Testis (tissue), 3 donors: ENCODE results near the gene SYPL1. TPM values are rescaled to one million over a fixed set of nuclear protein-coding genes. Genes with fewer than 3 reads are reported as not detected.

Source experiments
- DNase-seq: peaks from one replicate; pipeline ENCODE4 v3.0.0-alpha.2; 2019
- H3K27ac ChIP-seq, 2 donors: fragments of 200-600 bp; sonication (generic); one replicate each; pipeline ENCODE4 v1.5.1; 2019
- H3K27me3 ChIP-seq: fragments of 200-600 bp; sonication (generic); one replicate; pipeline ENCODE4 v1.5.1; 2019
- H3K36me3 ChIP-seq: fragments of 200-600 bp; sonication (generic); one replicate; pipeline ENCODE4 v1.5.1; 2017; ENCODE audit warnings: low read depth; ENCODE audit errors: missing control alignments
- H3K4me1 ChIP-seq: fragments of 200-600 bp; sonication (generic); one replicate; pipeline ENCODE4 v1.5.1; 2019
- H3K4me3 ChIP-seq, 2 donors: fragments of 200-600 bp; sonication (generic); one replicate each; pipeline ENCODE4 v1.5.1; 2017 to 2019
- H3K9me3 ChIP-seq: fragments of 200-600 bp; sonication (generic); one replicate; pipeline ENCODE4 v1.5.1; 2017
- POLR2A ChIP-seq: fragments of 450-650 bp; IDR thresholded peaks from one replicate; pipeline ENCODE4 v1.6.1; 2017; ENCODE audit warnings: antibody characterized with exemption, mild to moderate bottlenecking, moderate library complexity
- WGBS, 2 donors: methylation state at CpG; one replicate each; pipeline ENCODE4 v1.1.5; 2018; 5-methylcytosine and 5-hydroxymethylcytosine counted together
- intact Hi-C: fragments of 100-400 bp; cut with DNase I; formaldehyde crosslinking; loops from one replicate; pipeline ENCODE4 v1.15.1; 2023; ENCODE audit warnings: low total_unique reads
- polyA plus RNA-seq: library from polyadenylated mRNA; stranded (reverse); fragments of 350-450 nt; fragmentation: Illumina TruSeq; extraction: RNeasy Lipid Tissue Mini Kit (QIAGEN cat#74804); gene quantifications from one replicate; pipeline ENCODE4 v1.2.3, GENCODE V29; 2014; ENCODE audit warnings: low read depth, low replicate concordance; ENCODE audit not compliant: insufficient read depth
- total RNA-seq, 2 donors: library from RNA; depleted of rRNA; stranded (reverse); fragments of >200 nt; gene quantifications; one replicate each; pipeline ENCODE4 v1.2.3, GENCODE V29; 2016
- TF ChIP-seq, protein P1 (sequence below), 3 experiments: fragments of 450-650 bp in 2 of 3; fragments of 200-600 bp in 1 of 3; sonication (generic) in 1 of 3; IDR thresholded peaks; one replicate each; pipeline ENCODE4 v1.5.1; 2016 to 2019; ENCODE audit warnings: antibody characterized with exemption in 3 of 3, mild to moderate bottlenecking in 2 of 3, moderate library complexity in 1 of 3

SYPL1 gene
- total and polyA plus RNA-seq, 3 donors from 2014 or later = 100.0 to 209 (median 116) TPM

GRCh38 chr7:106075937-106076336 lies 36.2 kb downstream of the SYPL1 start:
- Histone ChIP-seq H3K27ac (no peak overlapping the region), H3K36me3 (no peaks in the 10 kb centered on the region), H3K4me3 (no peak overlapping the region), H3K4me1 (peaks cover 5% of the 10 kb centered on the region), H3K9me3 (no peaks in the 10 kb centered on the region), H3K27me3 (no peaks in the 10 kb centered on the region)
- 57 to 81% methylated on average over 2 of the region's 2 CpGs for WGBS, 2 donors
- intact Hi-C loops = no loop called here
- DNase-seq = no peak
- no peak for TF ChIP-seq POLR2A
- TF ChIP-seq, protein P1, sequence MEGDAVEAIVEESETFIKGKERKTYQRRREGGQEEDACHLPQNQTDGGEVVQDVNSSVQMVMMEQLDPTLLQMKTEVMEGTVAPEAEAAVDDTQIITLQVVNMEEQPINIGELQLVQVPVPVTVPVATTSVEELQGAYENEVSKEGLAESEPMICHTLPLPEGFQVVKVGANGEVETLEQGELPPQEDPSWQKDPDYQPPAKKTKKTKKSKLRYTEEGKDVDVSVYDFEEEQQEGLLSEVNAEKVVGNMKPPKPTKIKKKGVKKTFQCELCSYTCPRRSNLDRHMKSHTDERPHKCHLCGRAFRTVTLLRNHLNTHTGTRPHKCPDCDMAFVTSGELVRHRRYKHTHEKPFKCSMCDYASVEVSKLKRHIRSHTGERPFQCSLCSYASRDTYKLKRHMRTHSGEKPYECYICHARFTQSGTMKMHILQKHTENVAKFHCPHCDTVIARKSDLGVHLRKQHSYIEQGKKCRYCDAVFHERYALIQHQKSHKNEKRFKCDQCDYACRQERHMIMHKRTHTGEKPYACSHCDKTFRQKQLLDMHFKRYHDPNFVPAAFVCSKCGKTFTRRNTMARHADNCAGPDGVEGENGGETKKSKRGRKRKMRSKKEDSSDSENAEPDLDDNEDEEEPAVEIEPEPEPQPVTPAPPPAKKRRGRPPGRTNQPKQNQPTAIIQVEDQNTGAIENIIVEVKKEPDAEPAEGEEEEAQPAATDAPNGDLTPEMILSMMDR (IDR thresholded peaks at IDR 0.05) = no peak

DNA sequence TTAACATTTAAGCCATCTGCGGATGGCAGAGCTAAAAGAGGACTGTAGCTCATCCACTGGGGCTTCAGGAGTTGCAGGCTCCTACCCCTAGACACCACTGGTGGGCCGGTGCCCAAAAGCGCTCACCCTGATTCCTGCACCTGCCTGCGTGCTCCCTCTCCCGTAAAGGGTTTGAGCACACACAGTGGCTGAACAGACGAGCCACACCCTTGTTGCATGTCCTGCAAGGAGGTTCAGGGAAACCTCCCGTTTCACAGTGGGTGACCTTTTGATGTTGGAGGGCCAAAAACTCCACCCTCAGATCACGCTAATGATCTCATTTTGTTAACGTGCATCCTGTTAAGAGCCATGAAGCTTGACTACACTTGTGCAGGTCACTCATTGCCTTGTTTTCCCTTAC lies 37.9 kb downstream of the SYPL1 start:
- 82 to 86% methylated on average over 9 of the region's 9 CpGs for WGBS, 2 donors
- H3K27me3 ChIP-seq = no peaks in the 10 kb centered on the region
- H3K36me3 ChIP-seq = no peaks in the 10 kb centered on the region
- TF ChIP-seq, protein P1 (IDR thresholded peaks at IDR 0.05) = no peak
- no peak for TF ChIP-seq POLR2A
- H3K4me1 ChIP-seq = peaks cover 5% of the 10 kb centered on the region
- no peaks in the 10 kb centered on the region for H3K9me3 ChIP-seq
- no peak overlapping the region for H3K27ac ChIP-seq
- intact Hi-C loops = no loop called here
- H3K4me3 ChIP-seq = no peak overlapping the region
- no peak for DNase-seq

- intact Hi-C loops = no loop called here
- H3K4me3 ChIP-seq = no peak overlapping the region
These were observed 38.4 kb downstream of the SYPL1 start for GRCh38 chr7:106073701-106074100.

DNA sequence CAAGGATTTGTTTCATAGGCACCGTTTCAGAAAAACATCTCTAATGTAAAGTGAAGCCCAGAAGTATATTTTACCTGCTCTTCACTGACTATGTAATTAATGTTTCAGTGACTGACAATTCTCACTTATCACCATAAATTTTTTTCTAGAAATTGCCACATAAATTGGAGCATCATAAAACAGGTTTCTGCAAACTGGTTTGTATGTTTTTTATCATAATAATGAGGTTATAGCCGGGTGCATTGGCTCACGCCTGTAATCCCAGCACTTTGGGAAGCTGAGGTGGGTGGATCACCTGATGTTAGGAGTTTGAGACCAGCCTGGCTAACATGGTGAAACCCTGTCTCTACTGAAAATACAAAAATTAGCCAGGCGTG lies 39.4 kb downstream of the SYPL1 start:
- Histone ChIP-seq H3K27me3 (no peaks in the 10 kb centered on the region), H3K27ac (no peak overlapping the region), H3K9me3 (no peaks in the 10 kb centered on the region), H3K4me1 (peaks cover 5% of the 10 kb centered on the region), H3K36me3 (no peaks in the 10 kb centered on the region), H3K4me3 (no peak overlapping the region)
- TF ChIP-seq POLR2A = no peak
- TF ChIP-seq, protein P1 (IDR thresholded peaks at IDR 0.05) = no peak
- WGBS, 2 donors = 83 to 84% methylated on average over 4 of the region's 4 CpGs
- intact Hi-C loops = no loop called here
- no peak for DNase-seq

More at GRCh38 chr7:106073701-106074100, 38.4 kb downstream of the SYPL1 start:
- DNase-seq = no peak
- no peaks in the 10 kb centered on the region for H3K27me3 ChIP-seq
- 89 to 95% methylated on average over 3 of the region's 3 CpGs for WGBS, 2 donors
- H3K9me3 ChIP-seq = no peaks in the 10 kb centered on the region
- H3K36me3 ChIP-seq = no peaks in the 10 kb centered on the region
- no peak for TF ChIP-seq POLR2A
- TF ChIP-seq, protein P1 (IDR thresholded peaks at IDR 0.05) = no peak
- H3K27ac ChIP-seq = no peak overlapping the region
- peaks cover 5% of the 10 kb centered on the region for H3K4me1 ChIP-seq

GRCh38 chr7:106071999-106072714 lies 40.0 kb downstream of the SYPL1 start:
- TF ChIP-seq POLR2A = no peak
- TF ChIP-seq, protein P1 (IDR thresholded peaks at IDR 0.05) = no peak
- 50 to 60% methylated on average over 9 of the region's 9 CpGs for WGBS, 2 donors
- Histone ChIP-seq H3K27me3 (no peaks in the 10 kb centered on the region), H3K27ac (no peak overlapping the region), H3K9me3 (no peaks in the 10 kb centered on the region), H3K4me1 (peaks cover 5% of the 10 kb centered on the region), H3K36me3 (no peaks in the 10 kb centered on the region), H3K4me3 (no peak overlapping the region)
- intact Hi-C loops = no loop called here
- DNase-seq = no peak
